HG03342 (cell line): ENCODE data around the gene AUNIP.
"Not testable (repeated sequence)": the region's sequence is repeated elsewhere in the genome, so short reads cannot be mapped to it uniquely, and the experiment has no call there.

Experiments used
- ATAC-seq: cut with Tn5 transposase; IDR thresholded peaks from one replicate; pipeline ENCODE4 v1.9.1; 2021; ENCODE audit warnings: mild to moderate bottlenecking, moderate library complexity; ENCODE audit not compliant: unreplicated experiment

The AUNIP gene

DNA sequence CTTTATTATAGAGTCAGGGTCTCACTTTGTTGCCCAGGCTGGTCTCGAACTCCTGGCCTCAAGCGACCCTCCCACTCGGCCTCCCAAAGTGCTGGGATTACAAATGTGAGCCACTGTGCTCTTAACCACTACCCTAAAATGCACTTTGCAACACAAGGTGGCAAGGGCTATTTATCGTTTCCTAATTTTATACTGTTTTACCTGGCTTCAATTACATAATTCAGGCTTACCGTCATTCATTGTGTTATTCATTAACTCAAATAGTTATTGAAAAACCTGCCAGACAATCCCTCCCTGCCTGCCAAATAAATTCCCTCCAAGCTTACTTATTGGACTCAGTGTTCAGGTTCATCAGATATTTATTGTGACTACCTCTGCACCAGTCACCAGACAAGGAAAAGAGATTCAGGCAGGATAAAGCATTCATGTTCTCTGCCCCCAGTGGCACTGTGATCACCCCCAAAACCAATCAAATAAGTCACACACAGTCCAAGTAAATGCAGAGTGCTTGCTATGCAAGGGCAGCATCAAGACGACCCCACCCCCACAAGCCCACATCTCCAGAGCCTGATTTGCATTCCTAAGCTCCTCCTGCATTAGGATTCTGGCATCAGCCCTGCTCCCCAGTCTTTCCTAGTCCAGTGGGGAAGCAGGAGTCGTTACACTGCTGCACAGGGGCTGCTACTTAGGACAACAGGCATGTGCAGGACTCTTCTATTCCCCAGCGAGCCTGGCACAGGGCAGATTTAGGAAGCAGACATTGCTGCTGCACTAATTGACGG, 8.1 kb upstream of the AUNIP start:
- no peak for ATAC-seq

DNA sequence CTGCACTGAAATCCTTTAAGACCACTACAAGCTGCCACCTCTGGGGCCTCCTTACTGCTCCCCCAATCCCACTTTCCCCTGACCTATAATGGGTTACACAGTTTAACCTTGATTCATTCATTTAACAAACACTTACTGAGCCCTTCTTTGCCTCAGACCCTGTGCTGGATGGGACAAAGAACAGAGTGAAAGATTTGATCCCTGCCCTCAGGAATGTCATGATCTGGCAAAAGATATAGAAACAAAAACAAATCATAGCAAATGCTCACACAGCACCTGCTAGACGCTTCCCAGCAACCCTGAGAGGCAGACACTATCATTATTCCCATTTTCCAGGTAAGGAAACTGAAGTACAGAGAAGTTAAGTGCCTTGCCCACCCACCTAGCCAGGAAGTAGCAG, 7.0 kb upstream of the AUNIP start:
- ATAC-seq: no peak

GRCh38 chr1:25864434-25864833, 5.2 kb upstream of the AUNIP start:
- ATAC-seq: no peak

- no peak for ATAC-seq
These were observed 4.4 kb upstream of the AUNIP start for GRCh38 chr1:25863486-25864262.

DNA sequence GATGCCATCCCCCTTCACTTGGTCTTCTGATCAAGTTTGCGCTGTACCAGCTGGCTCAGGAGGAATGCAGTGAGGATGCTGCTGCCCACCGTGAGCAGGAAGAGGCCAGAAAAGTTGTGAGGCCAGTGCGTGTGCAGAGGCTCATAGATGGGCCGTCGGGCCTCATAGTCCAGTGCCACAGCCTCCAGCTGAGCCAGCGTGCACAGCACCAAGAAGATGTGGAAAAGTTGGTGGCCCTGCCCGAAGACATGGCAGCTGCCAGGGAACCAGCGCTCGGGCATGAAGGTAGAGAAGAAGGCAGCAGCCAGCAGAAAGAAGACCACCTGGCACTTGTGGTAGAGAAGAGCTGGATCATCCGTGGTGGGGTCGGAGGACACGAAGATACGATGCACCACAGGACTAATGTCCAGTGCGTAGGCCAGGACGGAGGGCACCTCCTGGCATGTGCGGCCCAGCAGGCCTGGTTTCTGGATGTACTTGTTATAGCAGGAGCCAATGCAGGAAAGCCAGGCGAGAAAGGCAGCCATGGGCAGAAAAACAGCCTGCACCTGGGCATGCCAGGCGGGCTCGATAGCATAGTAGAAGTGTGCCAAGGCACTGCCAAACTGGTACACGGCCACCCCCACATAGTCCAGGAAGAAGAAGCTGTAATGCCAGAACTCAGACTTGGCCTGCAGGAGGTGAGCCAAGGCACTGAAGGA, 3.7 kb upstream of the AUNIP start:
- no peak for ATAC-seq

DNA sequence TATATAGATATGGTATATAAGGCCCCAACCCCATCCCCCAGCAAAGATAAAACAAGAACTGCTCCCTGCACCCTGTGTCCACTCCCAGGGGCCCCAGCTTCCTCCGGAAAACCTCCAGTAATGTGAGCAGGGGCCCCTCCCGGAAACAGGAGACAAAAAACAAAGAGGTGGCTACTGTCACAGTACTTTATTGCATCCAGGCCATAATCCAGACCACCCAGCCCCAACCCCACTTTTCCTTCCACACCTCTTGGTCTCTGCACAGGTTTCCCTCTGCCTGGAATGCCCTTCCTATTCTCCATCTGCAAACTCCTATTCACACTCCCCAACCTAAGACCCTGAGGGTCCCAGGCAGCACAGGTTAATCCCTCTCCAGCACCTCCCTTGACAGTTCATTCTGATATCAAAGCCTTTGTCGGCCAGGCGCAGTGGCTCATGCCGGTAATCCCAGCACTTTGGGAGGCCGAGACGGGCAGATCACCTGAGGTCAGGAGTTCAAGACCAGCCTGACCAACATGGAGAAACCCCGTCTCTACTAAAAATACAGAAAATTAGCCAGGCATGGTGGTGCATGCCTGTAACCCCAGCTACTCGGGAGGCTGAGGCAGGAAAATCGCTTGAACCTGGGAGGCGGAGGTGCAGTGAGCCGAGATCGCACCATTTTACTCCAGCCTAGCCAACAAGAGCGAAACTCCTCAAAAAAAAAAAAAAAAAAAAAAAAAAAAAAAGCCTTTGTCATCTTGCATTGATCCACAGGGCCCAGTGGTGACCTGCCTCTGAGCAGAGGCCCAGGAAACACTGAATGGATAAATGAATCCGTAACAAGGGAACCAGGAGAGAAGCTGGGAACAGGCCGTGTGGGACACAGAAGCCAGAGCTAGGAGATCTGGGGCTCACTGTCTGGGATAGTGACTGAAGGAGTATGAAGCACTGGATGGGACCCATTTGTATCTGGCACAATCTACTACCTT, 2.3 kb upstream of the AUNIP start:
- ATAC-seq: no peak

DNA sequence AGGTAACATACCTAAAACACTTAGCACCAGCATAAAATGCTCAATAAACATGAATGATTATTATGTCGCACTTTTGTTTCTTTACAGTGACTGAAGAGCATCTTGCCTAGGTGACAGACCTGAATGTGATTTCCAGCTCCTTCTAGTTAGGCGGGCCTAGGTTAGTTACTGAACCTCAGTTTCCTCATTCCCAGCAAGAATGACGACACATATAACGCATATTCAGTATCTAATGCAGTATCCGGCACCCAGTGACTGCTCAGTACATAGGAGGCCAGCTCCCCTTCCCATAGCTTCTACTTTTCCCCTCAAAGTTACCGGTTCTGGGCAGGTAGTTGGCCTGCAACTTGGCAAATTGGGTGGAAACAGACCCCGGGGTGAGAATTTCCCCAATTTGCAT, 763 bp downstream of the AUNIP start:
- ATAC-seq: no peak

- no peak for ATAC-seq
These were observed 2.4 kb downstream of the AUNIP start for GRCh38 chr1:25856856-25857255.

GRCh38 chr1:25854554-25854953, 4.7 kb downstream of the AUNIP start:
- ATAC-seq: no peak

GRCh38 chr1:25848531-25848930, 10.7 kb downstream of the AUNIP start:
- ATAC-seq: no peak

- no peak for ATAC-seq
These were observed 11.3 kb downstream of the AUNIP start for GRCh38 chr1:25847929-25848328.

DNA sequence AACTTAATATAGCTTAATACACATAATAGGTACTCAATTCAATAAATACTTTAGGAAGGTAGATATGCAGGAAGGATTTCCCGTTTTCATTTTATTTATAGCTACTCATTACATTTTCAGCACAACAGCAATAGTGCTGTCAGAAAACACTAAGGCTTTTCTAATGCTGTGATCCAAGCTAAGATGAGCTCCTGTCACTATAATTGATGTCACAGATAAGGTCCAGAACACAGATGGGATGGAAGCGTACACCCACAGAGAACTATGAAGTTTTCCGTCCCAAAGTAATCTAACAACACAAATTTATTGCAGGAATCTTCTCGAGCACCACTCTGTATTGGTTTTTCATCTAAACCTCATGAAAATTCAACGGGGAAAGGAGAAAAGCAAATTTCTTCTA, 13.6 kb downstream of the AUNIP start:
- no peak for ATAC-seq

DNA sequence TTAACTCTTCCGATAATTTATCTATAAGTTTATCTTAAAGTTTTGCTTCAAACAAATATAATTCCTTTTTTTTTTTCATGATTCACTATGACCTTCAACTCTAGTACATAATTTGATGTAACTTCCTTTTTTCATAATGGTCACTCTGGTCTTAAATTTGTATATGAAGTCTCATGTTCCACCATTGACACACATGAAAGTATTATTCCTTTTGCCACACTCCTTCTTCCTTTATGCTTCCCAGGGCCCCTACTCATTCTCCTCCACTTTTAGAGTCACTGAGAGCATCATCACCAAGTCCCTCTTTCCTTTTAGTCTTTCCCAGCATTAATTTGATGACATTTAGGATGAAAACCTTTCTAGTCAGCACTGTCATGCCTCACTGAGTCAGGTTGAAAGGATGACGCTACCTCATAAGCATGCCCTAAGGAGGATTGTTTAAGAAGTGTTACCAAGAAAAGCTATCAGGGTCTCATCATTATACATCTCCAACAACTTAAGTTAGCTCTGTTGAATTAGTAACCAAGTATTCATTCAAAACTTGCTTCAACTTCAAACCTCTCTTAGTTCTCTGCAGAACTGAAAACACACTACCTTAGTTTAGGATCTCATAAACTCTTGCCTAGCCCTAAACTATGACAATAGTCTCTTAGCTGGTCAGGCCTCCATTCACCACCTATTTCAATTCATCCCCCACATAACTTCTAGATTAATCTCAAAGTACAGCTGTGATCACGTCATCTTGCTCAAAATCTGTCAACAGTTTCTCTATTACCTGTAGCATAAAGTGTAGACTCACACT, 14.5 kb downstream of the AUNIP start:
- no peak for ATAC-seq

- ATAC-seq: no peak
These were observed 15.8 kb downstream of the AUNIP start for GRCh38 chr1:25843483-25843882.

DNA sequence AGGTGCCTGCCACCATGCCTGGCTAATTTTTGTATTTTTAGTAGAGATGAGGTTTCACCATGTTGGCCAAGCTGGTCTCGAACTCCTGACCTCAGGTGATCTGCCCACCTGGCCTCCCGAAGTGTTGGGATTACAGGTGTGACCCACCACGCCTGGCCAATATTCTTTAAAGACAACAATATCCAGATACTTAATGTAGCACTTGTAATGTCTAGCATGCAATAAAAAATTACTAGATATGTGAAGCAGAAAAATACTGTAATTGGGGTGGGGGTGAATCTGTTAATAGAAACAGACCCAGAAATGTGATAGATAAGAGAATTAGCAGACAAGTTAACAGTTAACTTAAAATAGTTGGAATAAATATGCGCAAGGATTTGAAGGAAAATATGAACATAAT, 19.4 kb downstream of the AUNIP start:
- ATAC-seq: not testable (repeated sequence)

DNA sequence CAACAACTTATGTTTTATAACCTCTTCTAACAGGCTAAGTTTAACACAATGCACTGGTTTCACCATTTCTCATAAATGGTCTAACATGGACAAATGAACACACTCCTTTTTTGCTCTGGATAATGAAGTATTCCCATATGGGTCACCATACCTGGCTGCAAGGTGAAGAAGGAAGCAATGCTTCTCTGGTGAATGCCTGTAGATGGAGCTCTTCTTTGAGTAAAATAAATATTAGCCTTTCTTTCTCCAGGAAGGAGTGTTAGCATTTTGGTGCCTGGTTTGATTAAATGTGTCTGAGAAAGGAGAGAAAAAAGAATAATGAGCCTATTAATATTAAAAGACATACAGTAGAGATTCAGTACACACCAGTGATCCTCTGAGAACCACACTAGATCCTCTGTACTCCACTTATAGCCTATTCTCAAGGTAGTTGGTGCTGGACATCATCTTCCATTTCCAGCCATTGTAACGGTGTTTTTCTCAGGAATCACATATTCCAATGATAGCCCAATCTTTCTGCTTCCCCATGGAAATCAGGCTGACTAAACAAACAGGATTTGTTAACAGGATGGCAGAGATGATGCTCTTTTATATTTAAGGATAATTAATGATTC, 21.9 kb downstream of the AUNIP start:
- no peak for ATAC-seq

DNA sequence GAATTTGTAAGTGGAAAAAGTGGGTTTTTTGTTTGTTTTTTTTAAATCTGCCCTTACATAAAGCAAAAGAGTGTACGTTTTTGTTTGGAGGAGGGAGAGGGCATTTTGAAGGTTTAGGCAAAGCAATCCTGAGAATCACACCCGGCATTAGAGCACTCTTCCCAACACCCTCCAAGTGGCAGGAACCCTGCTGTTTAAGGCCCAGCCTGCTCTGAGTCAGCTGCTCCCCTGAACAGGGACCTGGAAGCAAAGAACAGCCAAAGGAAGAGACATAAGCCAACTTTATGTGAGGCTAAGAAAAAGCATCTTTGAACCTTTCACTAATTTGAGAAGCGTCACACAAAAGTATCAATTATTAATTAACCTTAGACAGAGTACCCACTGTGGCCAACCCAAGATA, 22.6 kb downstream of the AUNIP start:
- no peak for ATAC-seq

DNA sequence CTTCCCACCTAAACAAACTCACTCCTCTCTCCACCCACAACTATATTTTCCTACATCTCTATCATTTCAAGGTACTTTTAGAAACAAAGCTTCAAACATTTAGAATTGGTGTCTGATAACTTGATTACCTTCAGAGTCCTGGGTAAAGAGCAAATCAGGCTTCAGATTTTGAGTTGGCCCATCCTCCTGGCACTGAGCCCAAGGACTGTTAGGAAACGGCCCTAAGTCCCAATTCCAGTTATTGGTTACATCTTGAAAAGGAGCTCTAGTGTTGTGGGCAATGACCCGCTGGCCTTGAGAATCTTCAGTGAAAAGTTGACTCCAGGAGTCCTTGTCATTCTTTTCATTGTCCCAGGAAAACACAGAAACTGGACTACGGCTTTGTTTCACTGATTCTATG, 24.4 kb downstream of the AUNIP start:
- ATAC-seq: no peak

DNA sequence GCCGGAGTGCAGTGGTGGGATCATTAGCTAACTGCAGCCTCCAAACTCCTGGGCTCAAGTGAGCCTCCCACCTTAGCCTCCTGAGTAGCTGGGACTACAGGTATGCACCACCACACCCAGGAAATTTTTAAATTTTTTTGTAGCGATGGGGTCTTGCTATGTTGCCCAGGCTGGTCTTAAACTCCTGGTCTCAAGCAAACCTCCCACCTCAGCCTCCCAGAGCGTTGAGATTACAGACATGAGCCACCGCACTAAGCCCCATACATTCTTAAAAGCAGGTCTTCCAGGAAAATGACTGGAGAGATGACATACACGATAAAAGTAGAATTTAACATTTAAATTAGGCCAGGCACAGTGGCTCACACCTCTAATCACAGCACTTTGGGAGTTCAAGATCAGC, 26.1 kb downstream of the AUNIP start:
- ATAC-seq: no peak
